T-helper 1 cell treated with Interleukin-12 subunit alpha and Interleukin-12 subunit beta and Interleukin-4 antibody, amounts not matched to agents 30 μg/mL and 1 μg/mL, for 36 hours (primary cell): ENCODE measurements around the gene PDZD7.

Experiments used
- H3K27ac Mint-ChIP-seq: one replicate; pipeline ENCODE4 v1.8.0; 2021; ENCODE audit warnings: mild to moderate bottlenecking, mixed read lengths
- H3K27me3 Mint-ChIP-seq: one replicate; pipeline ENCODE4 v1.8.0; 2021; ENCODE audit warnings: low read depth, mixed read lengths
- H3K36me3 Mint-ChIP-seq: one replicate; pipeline ENCODE4 v1.8.0; 2021; ENCODE audit warnings: low read depth, mixed read lengths
- H3K4me1 Mint-ChIP-seq: one replicate; pipeline ENCODE4 v1.8.0; 2021; ENCODE audit warnings: low read depth, mixed read lengths
- H3K4me3 Mint-ChIP-seq: one replicate; pipeline ENCODE4 v1.8.0; 2021; ENCODE audit warnings: mild to moderate bottlenecking, moderate library complexity, mixed read lengths
- H3K9me3 Mint-ChIP-seq: one replicate; pipeline ENCODE4 v1.8.0; 2021; ENCODE audit warnings: mixed read lengths

Gene PDZD7

DNA sequence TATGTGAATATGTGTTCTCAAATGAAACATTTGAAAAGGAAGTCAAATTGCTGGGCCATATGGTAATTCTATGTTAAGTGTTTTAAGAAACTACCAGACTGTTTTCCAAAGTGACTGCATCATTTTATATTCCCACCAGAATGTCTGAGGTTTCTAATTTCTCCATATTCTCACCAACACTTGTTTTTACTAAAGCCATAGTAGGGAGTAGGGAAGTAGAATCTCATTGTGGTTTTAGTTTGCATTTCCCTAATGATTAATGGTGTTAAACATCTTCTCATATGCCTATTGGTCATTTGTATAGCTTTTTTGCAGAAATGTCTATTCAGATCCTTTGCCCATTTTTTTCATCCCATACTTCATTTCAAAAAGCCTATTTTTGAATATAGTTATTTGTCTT lies 70.7 kb downstream of the PDZD7 start:
- Mint-ChIP-seq H3K36me3 (peaks cover 30% of the 10 kb centered on the region), H3K27ac (no peak overlapping the region), H3K27me3 (no peaks in the 10 kb centered on the region), H3K4me3 (no peak overlapping the region), H3K9me3 (no peaks in the 10 kb centered on the region), H3K4me1 (peaks cover 5% of the 10 kb centered on the region)
